OCI-LY3 (cell line): Measurements from ENCODE around the gene EMILIN1.

Experiments
- H2AFZ ChIP-seq: fragments of 200-600, 300-600 bp; shearing (Covaris generic); 2 replicates; pipeline ENCODE4 v1.6.0; 2014; ENCODE audit warnings: antibody characterized with exemption, low read depth, low read length
- H3K27ac ChIP-seq: fragments of 200-600, 300-600 bp; sonication (generic); 2 replicates; pipeline ENCODE4 v1.5.1; 2014; ENCODE audit warnings: mild to moderate bottlenecking, low read length, moderate library complexity, mixed read lengths
- H3K27me3 ChIP-seq: fragments of 200-600, 300-600 bp; sonication (generic); 2 replicates; pipeline ENCODE4 v1.6.1; 2014; ENCODE audit warnings: low read depth, low read length, mixed read lengths
- H3K36me3 ChIP-seq: fragments of 200-600, 300-600 bp; sonication (generic); replicated peaks from 2 replicates; pipeline ENCODE3; 2014; ENCODE audit warnings: low read depth, low read length, mixed read lengths
- H3K4me1 ChIP-seq: fragments of 300-600, 200-600 bp; sonication (generic); 2 replicates; pipeline ENCODE4 v1.6.1; 2014; ENCODE audit warnings: low read length, mixed read lengths
- H3K4me2 ChIP-seq: fragments of 200-600, 300-600 bp; sonication (generic); 2 replicates; pipeline ENCODE4 v1.6.1; 2014; ENCODE audit warnings: low read length, mixed read lengths
- H3K4me3 ChIP-seq: fragments of 300-600, 200-600 bp; sonication (generic); 2 replicates; pipeline ENCODE4 v1.5.1; 2014; ENCODE audit warnings: antibody characterized with exemption, mild to moderate bottlenecking, low read length, moderate library complexity
- H3K79me2 ChIP-seq: fragments of 300-600, 200-600 bp; shearing (Covaris generic); 2 replicates; pipeline ENCODE4 v1.6.1; 2014; ENCODE audit warnings: mild to moderate bottlenecking, low read length, mixed read lengths
- H3K9ac ChIP-seq: fragments of 300-600, 200-600 bp; shearing (Covaris generic); 2 replicates; pipeline ENCODE4 v1.6.0; 2014; ENCODE audit warnings: mild to moderate bottlenecking, low read length, moderate library complexity
- H3K9me3 ChIP-seq: fragments of 200-600, 300-600 bp; shearing (Covaris generic); 2 replicates; pipeline ENCODE4 v1.6.1; 2014; ENCODE audit warnings: low read length, mixed read lengths; ENCODE audit not compliant: insufficient read depth
- H4K20me1 ChIP-seq: fragments of 200-600, 300-600 bp; sonication (generic); 2 replicates; pipeline ENCODE4 v1.6.1; 2016; ENCODE audit warnings: low read length, mixed read lengths; ENCODE audit not compliant: insufficient read depth
- CTCF ChIP-seq: fragments of 200-600, 300-600 bp; sonication (generic); IDR thresholded peaks from 2 replicates; pipeline ENCODE4 v1.5.1; 2014; ENCODE audit warnings: antibody characterized with exemption, low read length, low read depth
- EZH2phosphoT487 ChIP-seq: fragments of 200-600 bp; shearing (Covaris generic); IDR thresholded peaks from 2 replicates; pipeline ENCODE4 v1.6.1; 2018; ENCODE audit warnings: antibody characterized with exemption, mixed run types, low read depth

EMILIN1 gene

GRCh38 chr2:27039871-27040270 lies 38.5 kb upstream of the EMILIN1 start:
- H3K27me3 ChIP-seq = no peaks in the 10 kb centered on the region
- peak overlapping the region; percentile 99 for H3K27ac ChIP-seq
- no peak overlapping the region for H3K9ac ChIP-seq
- no peak overlapping the region for H2AFZ ChIP-seq
- no peaks in the 10 kb centered on the region for H4K20me1 ChIP-seq
- peaks cover 10% of the 10 kb centered on the region for H3K79me2 ChIP-seq
- peaks cover 41% of the 10 kb centered on the region for H3K4me1 ChIP-seq
- peaks cover 5% of the 10 kb centered on the region; the same call in 1 of the 2 replicates for H3K9me3 ChIP-seq
- peaks cover 85% of the 10 kb centered on the region for H3K36me3 ChIP-seq
- H3K4me2 ChIP-seq = no peak overlapping the region
- no peak overlapping the region for H3K4me3 ChIP-seq
- no peak for TF ChIP-seq EZH2phosphoT487
- TF ChIP-seq CTCF = no peak

- H3K9me3 ChIP-seq = peaks cover 5% of the 10 kb centered on the region; the same call in 1 of the 2 replicates
- H3K9ac ChIP-seq = no peak overlapping the region
- H3K36me3 ChIP-seq = peaks cover 81% of the 10 kb centered on the region
- H3K4me1 ChIP-seq = peaks cover 41% of the 10 kb centered on the region
- TF ChIP-seq EZH2phosphoT487 (no peak), CTCF (no peak)
- no peaks in the 10 kb centered on the region for H4K20me1 ChIP-seq
- H3K27ac ChIP-seq = peak overlapping the region; percentile 99
- peaks cover 6% of the 10 kb centered on the region; the same call in 1 of the 2 replicates for H3K79me2 ChIP-seq
- H3K4me2 ChIP-seq = peak overlapping the region; percentile 81
- peak overlapping the region; percentile 55 for H3K4me3 ChIP-seq
- no peaks in the 10 kb centered on the region for H3K27me3 ChIP-seq
- no peak overlapping the region for H2AFZ ChIP-seq
Observed at GRCh38 chr2:27040282-27040681, 38.1 kb upstream of the EMILIN1 start.

- Histone ChIP-seq H3K27me3 (no peaks in the 10 kb centered on the region), H3K4me2 (peak overlapping the region; percentile 81), H3K4me3 (peak overlapping the region; percentile 55), H3K9me3 (peaks cover 5% of the 10 kb centered on the region; the same call in 1 of the 2 replicates), H3K4me1 (peaks cover 41% of the 10 kb centered on the region), H2AFZ (no peak overlapping the region), H3K79me2 (no peaks in the 10 kb centered on the region), H4K20me1 (no peaks in the 10 kb centered on the region), H3K27ac (peak overlapping the region; percentile 99), H3K36me3 (peaks cover 66% of the 10 kb centered on the region), H3K9ac (peak overlapping the region; percentile 68)
- TF ChIP-seq EZH2phosphoT487 (no peak), CTCF (no peak)
Observed at GRCh38 chr2:27041752-27042151, 36.7 kb upstream of the EMILIN1 start.

GRCh38 chr2:27042159-27042661 lies 36.2 kb upstream of the EMILIN1 start:
- no peak for TF ChIP-seq EZH2phosphoT487
- TF ChIP-seq CTCF = no peak
- Histone ChIP-seq H3K36me3 (peaks cover 62% of the 10 kb centered on the region), H3K4me2 (peak overlapping the region; percentile 81), H3K27ac (peak overlapping the region; percentile 99), H3K79me2 (no peaks in the 10 kb centered on the region), H3K9me3 (peaks cover 5% of the 10 kb centered on the region; the same call in 1 of the 2 replicates), H3K9ac (peak overlapping the region; percentile 68; the same call in 1 of the 2 replicates), H2AFZ (no peak overlapping the region), H3K4me3 (peak overlapping the region; percentile 57), H4K20me1 (no peaks in the 10 kb centered on the region), H3K4me1 (peaks cover 41% of the 10 kb centered on the region), H3K27me3 (no peaks in the 10 kb centered on the region)
